SK-N-MC (cell line): ENCODE data around the gene ARL11.

ENCODE experiments used
- EZH2 ChIP-seq: fragments of 200-600 bp; sonication (generic); IDR thresholded peaks from one replicate; pipeline ENCODE4 v1.6.1; 2017; ENCODE audit warnings: antibody characterized with exemption
- FOXP2 ChIP-seq: optimal IDR thresholded peaks from 2 replicates; pipeline ENCODE3; 2011; ENCODE audit warnings: mild to moderate bottlenecking, moderate library complexity; ENCODE audit not compliant: insufficient read depth; ENCODE audit errors: extremely low read length, control extremely low read depth
- POLR2AphosphoS5 ChIP-seq: IDR thresholded peaks from 2 replicates; pipeline ENCODE4 v1.6.1; 2012; ENCODE audit warnings: mild to moderate bottlenecking, low read depth, low read length, borderline replicate concordance

- TF ChIP-seq FOXP2 (no peak), EZH2 (no peak), POLR2AphosphoS5 (no peak)
Observed at GRCh38 chr13:49652355-49653305, 24.3 kb downstream of the ARL11 start.
